Testis (tissue), 3 donors: ENCODE data around the gene TIMP2. TPM values are rescaled to one million over a fixed set of nuclear protein-coding genes. Genes with fewer than 3 reads are reported as not detected.

Experiments used
- DNase-seq: peaks from one replicate; pipeline ENCODE4 v3.0.0-alpha.2; 2019
- H3K27ac ChIP-seq, 2 donors: fragments of 200-600 bp; sonication (generic); one replicate each; pipeline ENCODE4 v1.5.1; 2019
- H3K27me3 ChIP-seq: fragments of 200-600 bp; sonication (generic); one replicate; pipeline ENCODE4 v1.5.1; 2019
- H3K36me3 ChIP-seq: fragments of 200-600 bp; sonication (generic); one replicate; pipeline ENCODE4 v1.5.1; 2017; ENCODE audit warnings: low read depth; ENCODE audit errors: missing control alignments
- H3K4me1 ChIP-seq: fragments of 200-600 bp; sonication (generic); one replicate; pipeline ENCODE4 v1.5.1; 2019
- H3K4me3 ChIP-seq, 2 donors: fragments of 200-600 bp; sonication (generic); one replicate each; pipeline ENCODE4 v1.5.1; 2017 to 2019
- H3K9me3 ChIP-seq: fragments of 200-600 bp; sonication (generic); one replicate; pipeline ENCODE4 v1.5.1; 2017
- CTCF ChIP-seq, 3 experiments: fragments of 450-650 bp in 2 of 3; fragments of 200-600 bp in 1 of 3; sonication (generic) in 1 of 3; IDR thresholded peaks; one replicate each; pipeline ENCODE4 v1.5.1; 2016 to 2019; ENCODE audit warnings: antibody characterized with exemption in 3 of 3, mild to moderate bottlenecking in 2 of 3, moderate library complexity in 1 of 3
- POLR2A ChIP-seq: fragments of 450-650 bp; IDR thresholded peaks from one replicate; pipeline ENCODE4 v1.6.1; 2017; ENCODE audit warnings: antibody characterized with exemption, mild to moderate bottlenecking, moderate library complexity
- WGBS, 2 donors: methylation state at CpG; one replicate each; pipeline ENCODE4 v1.1.5; 2018; 5-methylcytosine and 5-hydroxymethylcytosine counted together
- intact Hi-C: fragments of 100-400 bp; cut with DNase I; formaldehyde crosslinking; loops from one replicate; pipeline ENCODE4 v1.15.1; 2023; ENCODE audit warnings: low total_unique reads
- polyA plus RNA-seq: library from polyadenylated mRNA; stranded (reverse); fragments of 350-450 nt; fragmentation: Illumina TruSeq; extraction: RNeasy Lipid Tissue Mini Kit (QIAGEN cat#74804); gene quantifications from one replicate; pipeline ENCODE4 v1.2.3, GENCODE V29; 2014; ENCODE audit warnings: low read depth, low replicate concordance; ENCODE audit not compliant: insufficient read depth
- total RNA-seq, 2 donors: library from RNA; depleted of rRNA; stranded (reverse); fragments of >200 nt; gene quantifications; one replicate each; pipeline ENCODE4 v1.2.3, GENCODE V29; 2016

Gene TIMP2
- total and polyA plus RNA-seq, 3 donors from 2014 or later = 262 to 482 (median 465) TPM

GRCh38 chr17:78821961-78822360 lies 103.2 kb downstream of the TIMP2 start:
- no peaks in the 10 kb centered on the region for H3K9me3 ChIP-seq
- H3K4me1 ChIP-seq = no peaks in the 10 kb centered on the region
- 95 to 96% methylated on average over 6 to 8 of the region's 8 CpGs for WGBS, 2 donors
- TF ChIP-seq POLR2A (no peak), CTCF (IDR thresholded peaks at IDR 0.05) (no peak)
- H3K36me3 ChIP-seq = no peaks in the 10 kb centered on the region
- no peak overlapping the region for H3K27ac ChIP-seq
- no peak for DNase-seq
- no peaks in the 10 kb centered on the region for H3K27me3 ChIP-seq
- intact Hi-C loops = no loop called here
- H3K4me3 ChIP-seq = no peak overlapping the region

DNA sequence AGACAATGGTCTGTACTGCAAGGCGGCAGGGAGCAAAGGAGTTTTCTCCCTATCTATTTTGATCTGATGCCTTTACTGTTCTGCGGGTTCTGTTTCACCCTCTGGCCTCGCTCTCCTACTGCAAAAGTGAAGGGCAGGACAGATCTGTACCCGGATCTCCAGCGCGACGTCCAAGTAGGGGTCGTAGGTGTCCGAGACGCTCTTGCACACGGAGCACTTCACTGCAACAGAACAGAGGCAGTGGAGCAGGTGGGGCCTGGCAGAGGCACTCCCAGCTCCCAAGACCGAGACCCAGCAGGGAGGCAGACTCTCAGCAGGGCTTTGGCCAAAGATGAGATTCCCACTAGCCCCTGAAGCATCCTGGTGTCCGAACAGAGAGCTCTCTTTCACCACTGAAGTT lies 104.3 kb downstream of the TIMP2 start:
- Histone ChIP-seq H3K27me3 (no peaks in the 10 kb centered on the region), H3K4me1 (no peaks in the 10 kb centered on the region), H3K4me3 (no peak overlapping the region), H3K9me3 (no peaks in the 10 kb centered on the region), H3K36me3 (no peaks in the 10 kb centered on the region), H3K27ac (no peak overlapping the region)
- TF ChIP-seq CTCF (IDR thresholded peaks at IDR 0.05) (no peak), POLR2A (no peak)
- DNase-seq = no peak
- WGBS, 2 donors = 87 to 91% methylated on average over 11 to 13 of the region's 13 CpGs
- intact Hi-C loops = no loop called here

DNA sequence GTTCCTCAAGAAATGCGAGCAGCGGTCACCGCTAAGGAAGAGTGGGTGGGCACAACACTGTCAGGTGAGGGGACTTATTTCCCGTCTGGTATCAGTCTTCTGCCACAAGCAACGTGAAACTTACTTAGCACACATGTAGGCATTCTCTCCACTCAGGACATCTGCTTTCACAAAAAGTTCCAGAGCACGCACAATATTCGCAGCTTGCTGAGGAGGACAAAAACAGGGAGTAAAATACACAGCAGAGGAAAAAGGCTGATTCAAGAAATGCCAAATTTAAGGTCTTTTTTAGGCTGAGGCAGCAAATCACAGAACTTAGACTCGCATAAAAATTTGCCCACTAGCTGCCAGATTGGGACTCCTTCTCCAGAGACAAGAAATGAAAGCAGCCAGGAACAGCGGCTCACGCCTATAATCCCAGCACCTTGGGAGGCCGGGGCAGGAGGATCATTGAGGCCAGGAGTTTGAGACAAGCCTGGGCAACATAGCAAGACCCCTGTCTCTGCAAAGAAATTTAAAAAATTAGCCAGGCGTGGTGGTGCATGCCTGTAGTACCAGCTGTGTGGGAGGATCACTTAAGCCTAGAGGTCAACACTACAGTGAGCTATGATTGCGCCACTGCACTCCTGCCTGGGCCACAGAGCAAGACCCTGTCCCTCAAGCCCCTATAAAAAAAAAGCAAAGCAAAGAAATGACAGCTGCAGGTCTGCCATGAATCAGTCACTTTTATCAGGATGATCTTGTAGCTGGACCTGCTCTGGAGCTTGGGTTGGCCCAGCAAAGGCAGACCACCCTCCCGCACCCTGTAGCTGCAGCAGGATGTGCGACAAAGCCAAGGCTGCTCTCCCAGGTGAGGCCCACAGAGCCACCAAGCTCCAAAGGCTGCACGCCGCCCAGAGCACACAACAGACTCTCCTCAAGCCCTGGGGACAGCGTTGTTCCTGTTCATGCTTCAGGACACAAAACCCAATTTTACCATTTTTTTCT lies 105.1 kb downstream of the TIMP2 start:
- intact Hi-C loops = no loop called here
- no peaks in the 10 kb centered on the region for H3K36me3 ChIP-seq

DNA sequence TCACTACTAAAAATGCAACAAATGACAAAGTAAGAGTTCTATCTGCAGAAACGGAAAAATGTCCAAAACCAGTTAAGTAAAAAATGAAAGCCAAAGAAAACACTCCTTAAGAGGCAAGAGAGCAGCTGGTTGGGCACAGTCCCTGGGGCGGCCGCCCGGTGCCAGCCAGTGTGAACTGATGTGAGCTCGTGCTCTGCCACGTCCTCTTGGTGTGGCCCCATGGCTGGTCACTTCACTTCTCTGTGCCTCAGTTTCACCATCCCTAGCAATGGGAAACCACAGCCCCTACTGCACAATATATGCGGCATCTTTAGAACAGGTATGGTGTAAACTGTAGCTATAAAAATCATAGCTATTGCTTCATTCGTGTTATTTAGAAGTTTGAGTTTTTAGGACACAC lies 105.8 kb downstream of the TIMP2 start:
- Histone ChIP-seq H3K36me3 (no peaks in the 10 kb centered on the region), H3K4me3 (no peak overlapping the region), H3K27me3 (no peaks in the 10 kb centered on the region), H3K27ac (no peak overlapping the region), H3K9me3 (no peaks in the 10 kb centered on the region), H3K4me1 (no peaks in the 10 kb centered on the region)
- TF ChIP-seq POLR2A (no peak), CTCF (IDR thresholded peaks at IDR 0.05) (no peak)
- no peak for DNase-seq
- WGBS, 2 donors = 85 to 86% methylated on average over 8 of the region's 8 CpGs
- intact Hi-C loops = no loop called here

More for the DNA sequence above, 105.1 kb downstream of the TIMP2 start:
- WGBS, 2 donors = 94 to 95% methylated on average over 18 of the region's 18 CpGs
- Histone ChIP-seq H3K4me3 (no peak overlapping the region), H3K4me1 (no peaks in the 10 kb centered on the region), H3K27ac (no peak overlapping the region), H3K27me3 (no peaks in the 10 kb centered on the region), H3K9me3 (no peaks in the 10 kb centered on the region)
- TF ChIP-seq CTCF (IDR thresholded peaks at IDR 0.05) (no peak), POLR2A (no peak)
- no peak for DNase-seq

- Histone ChIP-seq H3K9me3 (no peaks in the 10 kb centered on the region), H3K4me3 (no peak overlapping the region), H3K4me1 (no peaks in the 10 kb centered on the region), H3K36me3 (no peaks in the 10 kb centered on the region), H3K27me3 (no peaks in the 10 kb centered on the region), H3K27ac (no peak overlapping the region)
- WGBS, 2 donors = 67 to 75% methylated on average over 6 of the region's 6 CpGs
- DNase-seq = no peak
- TF ChIP-seq POLR2A (no peak), CTCF (IDR thresholded peaks at IDR 0.05) (no peak)
- intact Hi-C loops = no loop called here
Measured at GRCh38 chr17:78818932-78819331, 106.3 kb downstream of the TIMP2 start.
